Duodenal mucosa (tissue), 2 donors: ENCODE results near the gene MSI2.

Experiments used
- H3K27ac ChIP-seq: one replicate; pipeline ENCODE4 v1.7.0; 2013; ENCODE audit warnings: low read depth, low read length
- H3K27me3 ChIP-seq, 2 donors: one replicate each; pipeline ENCODE4 v1.7.0; 2013; ENCODE audit warnings: low read length in 2 of 2, control low read depth in 1 of 2; ENCODE audit not compliant: insufficient read depth in 2 of 2, control insufficient read depth in 1 of 2
- H3K36me3 ChIP-seq, 2 donors: one replicate each; pipeline ENCODE4 v1.7.0; 2013; ENCODE audit warnings: low read length in 2 of 2, control low read depth in 1 of 2; ENCODE audit not compliant: insufficient read depth in 2 of 2, control insufficient read depth in 1 of 2
- H3K4me1 ChIP-seq, 2 donors: one replicate each; pipeline ENCODE4 v1.7.0; 2013; ENCODE audit warnings: low read length in 2 of 2, control low read depth in 1 of 2; ENCODE audit not compliant: insufficient read depth in 2 of 2, control insufficient read depth in 1 of 2
- H3K4me3 ChIP-seq, 2 donors: one replicate each; pipeline ENCODE4 v1.7.0; 2013; ENCODE audit warnings: low read length in 2 of 2, low read depth in 1 of 2
- H3K9ac ChIP-seq, 2 donors: one replicate each; pipeline ENCODE4 v1.7.0; 2013; ENCODE audit warnings: low read length in 2 of 2, low read depth in 1 of 2
- H3K9me3 ChIP-seq, 2 donors: one replicate each; pipeline ENCODE4 v1.7.0; 2013; ENCODE audit warnings: low read length in 2 of 2, control low read depth in 1 of 2; ENCODE audit not compliant: control insufficient read depth in 1 of 2

MSI2 gene

GRCh38 chr17:57447357-57447989 is 191.2 kb downstream of the MSI2 start:
- no peaks in the 10 kb centered on the region for H3K36me3 ChIP-seq
- no peaks in the 10 kb centered on the region for H3K9me3 ChIP-seq
- H3K9ac ChIP-seq, result no peak overlapping the region
- no peak overlapping the region for H3K27ac ChIP-seq
- H3K27me3 ChIP-seq, result no peaks in the 10 kb centered on the region
- H3K4me1 ChIP-seq, result peaks cover 0 to 19% of the 10 kb centered on the region in 2 donors
- H3K4me3 ChIP-seq, result no peak overlapping the region

- H3K27me3 ChIP-seq, result no peaks in the 10 kb centered on the region
- H3K27ac ChIP-seq, result no peak overlapping the region
- H3K36me3 ChIP-seq, result no peaks in the 10 kb centered on the region
- H3K4me1 ChIP-seq, result peaks cover 0 to 12% of the 10 kb centered on the region in 2 donors
- H3K4me3 ChIP-seq, result no peak overlapping the region
- H3K9me3 ChIP-seq, result no peaks in the 10 kb centered on the region
- no peak overlapping the region for H3K9ac ChIP-seq
These were observed 191.9 kb downstream of the MSI2 start for GRCh38 chr17:57447990-57448758.

DNA sequence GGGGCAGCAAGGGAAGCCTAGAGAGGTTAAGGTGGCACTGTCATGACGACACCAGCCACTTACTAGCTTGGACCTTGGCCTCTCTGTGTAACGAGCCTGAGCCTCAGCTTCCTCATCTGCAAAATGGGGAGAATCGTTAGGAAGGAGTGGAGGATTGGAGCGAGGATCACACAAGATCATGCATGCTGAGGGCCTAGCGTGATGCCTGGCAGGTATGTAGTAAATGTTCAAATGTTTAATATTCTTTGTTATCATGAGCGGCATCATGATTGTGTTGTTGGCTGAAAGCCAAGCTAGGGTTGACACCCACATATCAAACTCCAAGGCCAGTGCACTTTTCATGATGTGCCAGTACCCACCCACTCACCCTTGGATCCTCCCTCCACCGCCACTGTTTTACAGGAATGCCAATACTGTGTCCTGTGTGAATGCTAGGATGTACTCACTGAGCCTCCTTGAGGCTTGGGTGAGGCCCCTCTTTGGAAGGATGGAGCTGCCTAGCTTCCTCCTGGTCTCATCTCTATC is 192.5 kb downstream of the MSI2 start:
- H3K4me1 ChIP-seq, result peaks cover 0 to 7% of the 10 kb centered on the region in 2 donors
- no peak overlapping the region for H3K27ac ChIP-seq
- H3K9ac ChIP-seq, result no peak overlapping the region
- H3K9me3 ChIP-seq, result no peaks in the 10 kb centered on the region
- H3K27me3 ChIP-seq, result no peaks in the 10 kb centered on the region
- H3K4me3 ChIP-seq, result no peak overlapping the region
- no peaks in the 10 kb centered on the region for H3K36me3 ChIP-seq

DNA sequence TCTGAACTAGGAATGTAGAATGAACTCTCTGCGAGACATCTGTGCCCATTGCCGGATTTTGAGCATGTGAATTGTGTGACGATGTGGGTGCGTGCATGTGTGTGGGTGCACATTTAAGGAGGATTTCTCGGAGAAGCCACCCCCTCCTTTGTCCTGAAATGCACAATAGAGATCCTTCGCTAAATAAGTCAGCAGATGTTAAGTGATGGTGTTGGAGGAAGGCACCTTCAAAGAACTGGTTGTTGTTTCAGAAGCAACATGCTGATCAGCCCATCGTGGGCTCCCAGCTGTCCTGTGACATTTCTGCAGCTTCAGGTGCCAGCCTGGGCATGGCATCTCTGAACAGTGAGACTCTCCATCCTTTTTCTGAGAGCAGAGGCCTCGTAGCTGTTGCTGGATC is 194.9 kb downstream of the MSI2 start:
- no peaks in the 10 kb centered on the region for H3K27me3 ChIP-seq
- peaks cover 7 to 11% of the 10 kb centered on the region in 2 donors for H3K4me1 ChIP-seq
- no peak overlapping the region for H3K9ac ChIP-seq
- no peak overlapping the region for H3K4me3 ChIP-seq
- no peak overlapping the region for H3K27ac ChIP-seq
- no peaks in the 10 kb centered on the region for H3K36me3 ChIP-seq
- H3K9me3 ChIP-seq, result no peaks in the 10 kb centered on the region

DNA sequence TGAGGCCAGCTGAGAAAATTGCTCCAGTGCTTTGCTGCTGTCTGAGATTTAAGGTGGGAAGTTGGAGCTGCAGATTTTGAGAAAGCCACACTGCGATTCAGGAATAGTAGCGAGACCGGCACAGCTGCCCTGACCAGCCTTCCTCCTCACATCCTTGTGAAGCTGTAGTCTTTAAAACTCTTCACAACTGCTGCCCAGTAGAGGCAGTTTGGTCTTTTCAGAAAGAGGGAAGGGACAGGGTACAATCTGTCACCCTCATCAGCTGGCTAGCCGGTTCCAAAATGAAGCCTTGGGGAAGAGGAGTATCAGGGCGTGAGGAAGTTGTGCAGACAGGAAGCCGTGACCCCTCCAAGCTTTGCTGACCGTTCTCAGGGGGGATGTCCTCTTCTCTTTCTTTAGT is 195.3 kb downstream of the MSI2 start:
- H3K27me3 ChIP-seq, result no peaks in the 10 kb centered on the region
- H3K9ac ChIP-seq, result no peak overlapping the region
- H3K36me3 ChIP-seq, result no peaks in the 10 kb centered on the region
- H3K4me3 ChIP-seq, result no peak overlapping the region
- H3K27ac ChIP-seq, result no peak overlapping the region
- no peaks in the 10 kb centered on the region for H3K9me3 ChIP-seq
- peaks cover 7 to 11% of the 10 kb centered on the region in 2 donors for H3K4me1 ChIP-seq

GRCh38 chr17:57453841-57454425 is 197.6 kb downstream of the MSI2 start:
- Histone ChIP-seq H3K4me3 (no peak overlapping the region), H3K27ac (no peak overlapping the region), H3K9ac (no peak overlapping the region), H3K4me1 (peaks cover 10 to 11% of the 10 kb centered on the region in 2 donors), H3K36me3 (no peaks in the 10 kb centered on the region), H3K9me3 (no peaks in the 10 kb centered on the region), H3K27me3 (no peaks in the 10 kb centered on the region)

DNA sequence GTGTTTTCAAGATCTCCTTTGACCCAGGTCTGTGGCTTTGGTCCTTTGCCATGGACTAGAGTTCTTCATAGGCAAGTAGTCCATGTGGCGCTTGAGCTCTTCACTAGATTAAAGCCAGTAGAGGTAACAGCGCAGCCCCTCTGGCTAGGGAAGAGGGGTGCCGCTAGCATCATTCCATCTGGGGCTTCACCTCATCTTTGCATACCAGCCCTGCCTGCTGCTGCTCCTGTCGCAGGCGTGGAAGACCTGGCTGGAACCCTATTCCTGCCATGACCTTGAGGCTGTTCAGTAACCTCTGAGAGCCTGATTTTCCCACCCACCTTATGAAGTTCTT is 198.4 kb downstream of the MSI2 start:
- Histone ChIP-seq H3K9me3 (no peaks in the 10 kb centered on the region), H3K4me1 (peaks cover 13 to 18% of the 10 kb centered on the region in 2 donors), H3K36me3 (no peaks in the 10 kb centered on the region), H3K27ac (no peak overlapping the region), H3K9ac (no peak overlapping the region), H3K4me3 (peak overlapping the region in 1 of 2 donors; percentile 36), H3K27me3 (no peaks in the 10 kb centered on the region)

DNA sequence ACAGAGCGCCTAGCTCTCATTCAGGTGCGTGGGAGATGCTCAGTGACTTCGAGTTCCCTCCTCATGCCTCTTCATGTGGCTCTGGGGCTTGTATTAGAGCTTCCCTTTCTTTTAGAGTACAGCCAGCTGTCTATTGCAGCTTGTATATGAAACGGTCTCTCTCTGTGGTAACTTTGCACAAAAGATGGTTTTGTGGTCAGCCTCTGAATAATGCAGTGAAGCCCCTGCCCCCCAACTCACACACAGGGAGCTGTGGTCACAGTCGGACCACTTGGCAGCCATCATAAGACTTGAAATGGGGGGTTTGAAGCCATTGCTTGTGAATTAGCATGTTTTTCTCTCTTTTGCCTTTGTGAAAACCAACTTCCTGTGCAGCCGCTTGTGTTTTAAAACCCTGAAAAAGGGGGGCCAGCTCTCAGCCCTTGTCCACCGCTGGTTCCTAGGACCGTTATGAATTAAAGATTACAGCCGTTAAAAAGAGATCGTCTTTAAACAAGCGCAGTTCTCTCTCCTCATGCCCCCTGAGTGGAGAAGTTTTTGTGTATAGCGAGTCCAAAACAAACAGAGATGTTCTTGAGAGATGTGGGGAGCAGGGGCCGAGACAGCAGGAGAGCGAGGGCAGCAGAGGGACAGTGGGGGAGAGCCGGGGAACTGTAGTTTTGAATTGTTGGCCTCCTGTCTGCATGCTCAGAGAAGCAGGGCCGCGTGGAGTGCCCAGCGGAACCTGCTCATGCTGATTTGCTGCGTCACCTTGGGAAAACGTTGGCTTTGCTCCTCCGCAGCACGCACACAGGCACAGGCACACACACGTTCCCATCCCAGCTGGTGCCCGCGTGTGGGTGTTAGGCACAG is 199.0 kb downstream of the MSI2 start:
- H3K27ac ChIP-seq, result no peak overlapping the region

GRCh38 chr17:57456622-57457021 is 200.3 kb downstream of the MSI2 start:
- Histone ChIP-seq H3K27ac (no peak overlapping the region), H3K4me3 (no peak overlapping the region), H3K9me3 (no peaks in the 10 kb centered on the region), H3K36me3 (no peaks in the 10 kb centered on the region), H3K9ac (no peak overlapping the region), H3K4me1 (peaks cover 13 to 18% of the 10 kb centered on the region in 2 donors), H3K27me3 (no peaks in the 10 kb centered on the region)

More for the DNA sequence above, 199.0 kb downstream of the MSI2 start:
- Histone ChIP-seq H3K4me1 (peaks cover 13 to 18% of the 10 kb centered on the region in 2 donors), H3K9ac (peak overlapping the region in 1 of 2 donors; percentile 7), H3K9me3 (no peaks in the 10 kb centered on the region), H3K36me3 (no peaks in the 10 kb centered on the region), H3K27me3 (no peaks in the 10 kb centered on the region), H3K4me3 (peak overlapping the region in 1 of 2 donors; percentile 36)
